ENCODE measurements around the gene WDR43. TPM values are rescaled to one million over a fixed set of nuclear protein-coding genes. Genes with fewer than 3 reads are reported as not detected.

Gene WDR43
- total and polyA plus RNA-seq, 9 of the 15 experiments (the other 6 are each of a cell fraction or from before 2014, with no cell fraction given), result 34.6 to 197 (median 105) TPM

DNA sequence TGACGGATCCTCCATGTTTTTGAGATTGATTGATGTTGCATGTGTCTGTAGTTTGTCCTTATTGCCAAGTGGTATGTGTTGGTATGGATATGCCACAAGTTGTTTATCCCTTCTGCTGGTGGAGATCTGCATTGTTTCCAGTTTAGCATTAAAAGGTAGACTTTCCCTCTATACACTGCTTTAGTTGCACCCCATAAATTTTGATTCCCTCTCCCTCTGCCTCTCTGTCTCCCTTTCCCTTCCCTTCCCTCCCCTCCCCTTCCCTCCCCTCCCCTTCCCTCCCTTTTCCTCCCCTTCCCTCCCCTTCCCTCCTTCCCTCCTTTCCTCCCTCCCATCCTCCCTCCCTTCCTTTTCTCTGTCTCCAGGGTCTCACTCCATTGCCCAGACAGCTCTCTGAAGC, 68.0 kb downstream of the WDR43 start (continued):
- TF ChIP-seq GTF2F1 (IDR thresholded peaks at IDR 0.05; ENCODE audit: low read depth, low read length), result no peak

- in situ Hi-C loops (cut with MboI), result loop anchor here (25.0 kb wide), 1 partner anchor 1092 kb away; no protein-coding TSS in a partner anchor
- POLR2A ChIA-PET, result interaction anchor here (0.6 kb wide), 1 partner anchor 100 kb away, joined by 3 read pairs; no protein-coding TSS in a partner anchor
- Histone ChIP-seq H3K4me1 (replicated peaks in 1 of 2; ENCODE audit: control insufficient read depth in 2 of 2, insufficient read depth in 2 of 2, low read length in 2 of 2) (no peaks in the 10 kb centered on the region), H3K4me2 (ENCODE audit: insufficient read depth, low read length) (no peak overlapping the region), H3K9me1 (ENCODE audit: control insufficient read depth, insufficient read depth, low read length) (no peaks in the 10 kb centered on the region), H3K36me3 (ENCODE audit: control insufficient read depth, insufficient read depth, low read length) (no peaks in the 10 kb centered on the region), H3K9ac (ENCODE audit: insufficient read depth in 1 of 2, low read depth in 2 of 2, low read length in 2 of 2) (no peak overlapping the region), H3K79me2 (ENCODE audit: control insufficient read depth, insufficient read depth, low read length) (no peaks in the 10 kb centered on the region), H3K27ac (ENCODE audit: extremely low read depth, low read depth, low read length) (no peak overlapping the region), H3K9me3 (replicated peaks; ENCODE audit: control insufficient read depth, insufficient read depth, low read depth, low read length) (no peaks in the 10 kb centered on the region), H4K20me1 (replicated peaks; ENCODE audit: control insufficient read depth, insufficient read depth, low read length) (no peaks in the 10 kb centered on the region), H3K27me3 (ENCODE audit: control insufficient read depth in 2 of 2, insufficient read depth in 2 of 2, low read length in 2 of 2) (peaks cover 6 to 30% of the 10 kb centered on the region in 2 experiments; a peak in 4 of 5 replicates), H3K4me3 (no peak overlapping the region), H2AFZ (ENCODE audit: low read depth, low read length) (no peak overlapping the region)
- intact Hi-C loops (cut with micrococcal nuclease), result no loop called here
- FAIRE-seq, result no peak
- ATAC-seq, result no peak
- DNase-seq (ENCODE audit: extremely low read depth in 1 of 4, low spot score in 3 of 4), result no peak
- CTCF ChIA-PET (ENCODE audit: low intra/inter-chr PET ratio), result no interaction called here
- 2% methylated on average over 6 of the region's 6 CpGs for WGBS (ENCODE audit: insufficient coverage, low coverage, missing lambda C conversion rate)
- BruUV-seq (replicated peaks), result no TSS peak
- TF ChIP-seq NFIX (CRISPR knock-in tag; IDR thresholded peaks at IDR 0.05; ENCODE audit: low read depth) (no peak), MTA2 (IDR thresholded peaks at IDR 0.05; ENCODE audit: low read depth) (no peak), TOE1 (IDR thresholded peaks at IDR 0.05; ENCODE audit: borderline replicate concordance) (no peak), TOE1 (CRISPR knock-in tag; IDR thresholded peaks at IDR 0.05; ENCODE audit: borderline replicate concordance, low read depth) (no peak), RHOXF2B (CRISPR knock-in tag; conservative IDR thresholded peaks at IDR 0.05) (no peak), GATA2 (CRISPR knock-in tag; IDR thresholded peaks at IDR 0.05) (no peak), ZBTB34 (CRISPR knock-in tag; IDR thresholded peaks at IDR 0.05) (no peak), CBX1 (IDR thresholded peaks at IDR 0.05; ENCODE audit: low read depth) (no peak), MAFK (IDR thresholded peaks at IDR 0.05; ENCODE audit: low read length) (no peak), TCFL5 (CRISPR knock-in tag; conservative IDR thresholded peaks at IDR 0.05) (no peak), ZNF445 (CRISPR knock-in tag; IDR thresholded peaks at IDR 0.05; ENCODE audit: low read depth) (no peak), SREBF2 (CRISPR knock-in tag; IDR thresholded peaks at IDR 0.05) (no peak)
- TF ChIP-seq, protein P1, sequence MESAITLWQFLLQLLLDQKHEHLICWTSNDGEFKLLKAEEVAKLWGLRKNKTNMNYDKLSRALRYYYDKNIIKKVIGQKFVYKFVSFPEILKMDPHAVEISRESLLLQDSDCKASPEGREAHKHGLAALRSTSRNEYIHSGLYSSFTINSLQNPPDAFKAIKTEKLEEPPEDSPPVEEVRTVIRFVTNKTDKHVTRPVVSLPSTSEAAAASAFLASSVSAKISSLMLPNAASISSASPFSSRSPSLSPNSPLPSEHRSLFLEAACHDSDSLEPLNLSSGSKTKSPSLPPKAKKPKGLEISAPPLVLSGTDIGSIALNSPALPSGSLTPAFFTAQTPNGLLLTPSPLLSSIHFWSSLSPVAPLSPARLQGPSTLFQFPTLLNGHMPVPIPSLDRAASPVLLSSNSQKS (CRISPR knock-in tag; IDR thresholded peaks at IDR 0.05), result no peak
- TF ChIP-seq, protein P2, sequence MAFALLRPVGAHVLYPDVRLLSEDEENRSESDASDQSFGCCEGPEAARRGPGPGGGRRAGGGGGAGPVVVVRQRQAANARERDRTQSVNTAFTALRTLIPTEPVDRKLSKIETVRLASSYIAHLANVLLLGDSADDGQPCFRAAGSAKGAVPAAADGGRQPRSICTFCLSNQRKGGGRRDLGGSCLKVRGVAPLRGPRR (CRISPR knock-in tag; IDR thresholded peaks at IDR 0.05), result no peak
Observed at GRCh38 chr2:28970464-28971160, 76.1 kb downstream of the WDR43 start.
